HepG2 (cell line): ENCODE results near the gene EMC8. TPM values are rescaled to one million over a fixed set of nuclear protein-coding genes. Genes with fewer than 3 reads are reported as not detected.

Source experiments
- ATAC-seq: fragments of 200-7000 bp; cut with Tn5 transposase; 3 replicates; pipeline ENCODE4 v1.9.1; 2020; ENCODE audit warnings: mild to moderate bottlenecking, moderate library complexity
- BruUV-seq: library from RNA; stranded (reverse); fragments of 400-500 nt; replicated peaks from 2 replicates; lab custom pipeline; 2021; lab: Mats Ljungman, UMichigan
- CTCF ChIA-PET: fragments of 300-600 bp; formaldehyde crosslinking; extraction: SDS; loops from one replicate; lab custom pipeline; 2021; ENCODE audit warnings: low total read pairs, inconsistent platforms, low intra/inter-chr PET ratio; lab: Yijun Ruan, JAX
- POLR2A ChIA-PET: fragments of 350-600 bp; sonication (Branson Sonifier 250); formaldehyde crosslinking; loops from one replicate; lab custom pipeline; 2020; ENCODE audit warnings: antibody characterized with exemption, inconsistent platforms; lab: Yijun Ruan, JAX
- DNase-seq: peaks from one replicate; pipeline ENCODE4 v3.0.0-alpha.2; 2015; ENCODE audit warnings: low spot score
- FAIRE-seq: peaks from 3 replicates; lab custom pipeline; 2011; peaks lifted over from hg19 to GRCh38; lab: Jason Lieb, UNC
- H2AFZ ChIP-seq: one replicate; pipeline ENCODE4 v1.6.1; 2011; ENCODE audit warnings: low read length, inconsistent platforms
- H3K27ac ChIP-seq: fragments of 300-600 bp; 3 replicates; pipeline ENCODE4 v1.8.0; 2011; ENCODE audit warnings: mixed run types, mild to moderate bottlenecking, mixed read lengths, low read length, inconsistent platforms; ENCODE audit not compliant: insufficient read depth; ENCODE audit errors: extremely low read length
- H3K27me3 ChIP-seq, 2 experiments: fragments of 200-600 bp in 1 of 2; 2 replicates in 1 of 2; 3 replicates in 1 of 2; pipeline versions ENCODE4 v1.6.0 to v1.8.0; 2011; ENCODE audit warnings: low read length in 2 of 2, mild to moderate bottlenecking in 2 of 2, moderate library complexity in 2 of 2, inconsistent platforms in 1 of 2; ENCODE audit not compliant: insufficient read depth in 2 of 2, control insufficient read depth in 1 of 2
- H3K36me3 ChIP-seq, 2 experiments: fragments of 200-600 bp in 1 of 2; replicated peaks in 1 of 2; 2 replicates in 1 of 2; 3 replicates in 1 of 2; pipeline versions ENCODE4 v1.5.1 to v1.8.0; 2011; ENCODE audit warnings: low read length in 2 of 2, inconsistent platforms in 1 of 2; ENCODE audit not compliant: insufficient read depth in 2 of 2, control insufficient read depth in 1 of 2
- H3K4me1 ChIP-seq: 2 replicates; pipeline ENCODE4 v1.5.1; 2012; ENCODE audit warnings: low read length, inconsistent platforms; ENCODE audit not compliant: insufficient read depth
- H3K4me2 ChIP-seq: 2 replicates; pipeline ENCODE4 v1.6.0; 2011; ENCODE audit warnings: low read depth, low read length, inconsistent platforms
- H3K4me3 ChIP-seq, 3 experiments: fragments of 200-600 bp in 1 of 3; sonication (generic), shearing (Covaris generic) in 1 of 3; replicated peaks in 1 of 3; 2 replicates each; pipeline ENCODE4 v1.5.1; 2011 to 2016; ENCODE audit warnings: low read length in 3 of 3, inconsistent platforms in 2 of 3, low read depth in 2 of 3, mild to moderate bottlenecking in 2 of 3, control low read depth in 1 of 3, mixed read lengths in 1 of 3; ENCODE audit not compliant: insufficient read depth in 1 of 3
- H3K79me2 ChIP-seq: one replicate; pipeline ENCODE4 v1.6.1; 2011; ENCODE audit warnings: low read length, inconsistent platforms; ENCODE audit not compliant: insufficient read depth
- H3K9ac ChIP-seq: 2 replicates; pipeline ENCODE4 v1.6.0; 2011; ENCODE audit warnings: mild to moderate bottlenecking, low read depth, low read length, inconsistent platforms; ENCODE audit not compliant: insufficient read depth
- H3K9me3 ChIP-seq: 2 replicates; pipeline ENCODE4 v1.5.1; 2012; ENCODE audit warnings: mild to moderate bottlenecking, low read length
- H4K20me1 ChIP-seq: 2 replicates; pipeline ENCODE4 v1.6.0; 2011; ENCODE audit warnings: inconsistent platforms, mild to moderate bottlenecking, low read length, moderate library complexity; ENCODE audit not compliant: insufficient read depth
- AKNA ChIP-seq: sonication (generic); formaldehyde crosslinking; IDR thresholded peaks from 2 replicates; pipeline ENCODE4 v1.4.0; 2020; ENCODE audit warnings: missing genetic modification reagents, borderline replicate concordance
- CEBPG ChIP-seq: IDR thresholded peaks from 2 replicates; pipeline ENCODE4 v1.6.1; 2016
- KDM1A ChIP-seq: IDR thresholded peaks from 2 replicates; pipeline ENCODE4 v1.6.1; 2016; ENCODE audit warnings: missing compliant biosample characterization
- MAFG ChIP-seq: sonication (generic); formaldehyde crosslinking; IDR thresholded peaks from 2 replicates; pipeline ENCODE4 v1.5.1; 2020; ENCODE audit warnings: mild to moderate bottlenecking, missing genetic modification reagents
- PCBP2 ChIP-seq: fragments of 200-400 bp; formaldehyde crosslinking; optimal IDR thresholded peaks from 2 replicates; pipeline ENCODE3; 2018; ENCODE audit warnings: low read length, low read depth; ENCODE audit not compliant: poor library complexity, severe bottlenecking
- SALL2 ChIP-seq: sonication (generic); formaldehyde crosslinking; IDR thresholded peaks from 2 replicates; pipeline ENCODE4 v1.8.1; 2023; ENCODE audit warnings: mild to moderate bottlenecking, missing genetic modification reagents, inconsistent platforms
- SMAD1 ChIP-seq: sonication (generic); formaldehyde crosslinking; IDR thresholded peaks from 2 replicates; pipeline ENCODE4 v1.4.0; 2020; ENCODE audit warnings: missing genetic modification reagents, low read depth, mild to moderate bottlenecking, borderline replicate concordance
- U2AF2 ChIP-seq: fragments of 200-400 bp; formaldehyde crosslinking; IDR thresholded peaks from 2 replicates; pipeline ENCODE4 v1.6.1; 2017; ENCODE audit warnings: low read depth, mild to moderate bottlenecking, low read length
- YY1 ChIP-seq: IDR thresholded peaks from 2 replicates; pipeline ENCODE4 v1.6.1; 2011; ENCODE audit warnings: low read length, low read depth, moderate library complexity, mild to moderate bottlenecking; ENCODE audit not compliant: insufficient read depth, insufficient replicate concordance
- ZBTB8A ChIP-seq: sonication (generic); formaldehyde crosslinking; IDR thresholded peaks from 2 replicates; pipeline ENCODE4 v1.4.0; 2020; ENCODE audit warnings: mild to moderate bottlenecking, low read depth, missing genetic modification reagents, borderline replicate concordance
- ZFP37 ChIP-seq: sonication (generic); formaldehyde crosslinking; IDR thresholded peaks from 2 replicates; pipeline ENCODE4 v1.4.0; 2020; ENCODE audit warnings: missing genetic modification reagents, borderline replicate concordance
- ZNF142 ChIP-seq: sonication (generic); formaldehyde crosslinking; IDR thresholded peaks from 2 replicates; pipeline ENCODE4 v1.4.0; 2020; ENCODE audit warnings: missing genetic modification reagents
- ZNF282 ChIP-seq: fragments of 450-650 bp; IDR thresholded peaks from 2 replicates; pipeline ENCODE4 v1.6.1; 2018; ENCODE audit not compliant: partially characterized antibody
- ZNF577 ChIP-seq: sonication (generic); formaldehyde crosslinking; IDR thresholded peaks from 2 replicates; pipeline ENCODE4 v1.4.0; 2020; ENCODE audit warnings: mild to moderate bottlenecking, low read depth, missing genetic modification reagents, borderline replicate concordance
- WGBS: methylation state at CpG from one replicate; pipeline ENCODE4 v1.1.6; 2017; ENCODE audit warnings: low lambda C conversion rate; 5-methylcytosine and 5-hydroxymethylcytosine counted together
- in situ Hi-C: cut with HindIII; loops from 2 replicates; pipeline ENCODE4 v1.10.0; 2017; ENCODE audit warnings: low pct_unique_long_range_greater_than_20kb; ENCODE audit not compliant: extremely low pct_ligation_motif_present
- intact Hi-C: fragments of 100-400 bp; cut with micrococcal nuclease; formaldehyde crosslinking; loops from one replicate; pipeline ENCODE4 v1.10.0; 2022; ENCODE audit not compliant: unreplicated experiment
- polyA plus RNA-seq, 8 experiments: library from polyadenylated mRNA; depleted of rRNA in 3 of 8; stranded (reverse) in 7 of 8; unstranded in 1 of 8; fragments of >200 nt; fragmentation: Illumina TruSeq in 4 of 8; extraction: Trizol in 4 of 8; gene quantifications; 2 replicates each; pipeline versions ENCODE4 v1.2.1 to v1.2.3, GENCODE V29; 2011 to 2016; ENCODE audit warnings: low read depth in 4 of 8, missing spikeins in 1 of 8, mixed read lengths in 1 of 8; ENCODE audit not compliant: insufficient read depth in 1 of 8
- total RNA-seq, 5 experiments: library from RNA; depleted of rRNA; stranded (reverse); fragments of >200 nt; fragmentation: Illumina TruSeq; extraction: Trizol; gene quantifications; 2 replicates each; pipeline ENCODE4 v1.2.3, GENCODE V29; 2016; ENCODE audit warnings: low read depth in 1 of 5

EMC8 gene
- total and polyA plus RNA-seq, 2 of the 13 experiments (the other 11 are each of a cell fraction or from before 2014, with no cell fraction given) = 55.0 to 76.0 TPM

GRCh38 chr16:85770741-85771140, 28.6 kb downstream of the EMC8 start (continued):
- TF ChIP-seq AKNA (CRISPR knock-in tag) (no peak), SALL2 (CRISPR knock-in tag) (no peak), MAFG (no peak), ZBTB8A (no peak), SMAD1 (CRISPR knock-in tag) (no peak), PCBP2 (no peak), U2AF2 (no peak)

- ATAC-seq (peak; percentile 9; the same call in 1 of the 3 replicates), DNase-seq (no peak), FAIRE-seq (no peak)
- H3K4me2 ChIP-seq = no peak overlapping the region
- no peaks in the 10 kb centered on the region for H4K20me1 ChIP-seq
- intact Hi-C loops (no loop called here), in situ Hi-C loops (no loop called here)
- 94% methylated on average over 2 of the region's 2 CpGs for WGBS
- no peak overlapping the region for H2AFZ ChIP-seq
- ChIA-PET POLR2A (no interaction called here), CTCF (no interaction called here)
- H3K9ac ChIP-seq = no peak overlapping the region
- no peaks in the 10 kb centered on the region for H3K36me3 ChIP-seq
- H3K4me1 ChIP-seq = no peaks in the 10 kb centered on the region
- no peak overlapping the region for H3K4me3 ChIP-seq
- no peaks in the 10 kb centered on the region for H3K79me2 ChIP-seq
- no peaks in the 10 kb centered on the region for H3K9me3 ChIP-seq
- H3K27me3 ChIP-seq = 0 out of 5 replicates have a peak, but pooled peaks cover 0 to 2% of the 10 kb centered on the region in 2 experiments
- no peak overlapping the region for H3K27ac ChIP-seq
- BruUV-seq = no TSS peak
- TF ChIP-seq ZNF142 (CRISPR knock-in tag) = no peak
- TF ChIP-seq ZFP37 (CRISPR knock-in tag) = no peak
- no peak for TF ChIP-seq ZNF577 (CRISPR knock-in tag)
- TF ChIP-seq YY1 = no peak
- TF ChIP-seq KDM1A (CRISPR knock-in tag) = no peak
- no peak for TF ChIP-seq ZNF282
- TF ChIP-seq CEBPG (CRISPR knock-in tag) = no peak
These were observed 31.1 kb downstream of the EMC8 start for GRCh38 chr16:85768199-85768598.
